ENCODE data around the gene VAV3. TPM values are rescaled to one million over a fixed set of nuclear protein-coding genes. Genes with fewer than 3 reads are reported as not detected.

VAV3 gene
- total RNA-seq, 2 donors from 2014 or later = 18.4 to 21.4 TPM

DNA sequence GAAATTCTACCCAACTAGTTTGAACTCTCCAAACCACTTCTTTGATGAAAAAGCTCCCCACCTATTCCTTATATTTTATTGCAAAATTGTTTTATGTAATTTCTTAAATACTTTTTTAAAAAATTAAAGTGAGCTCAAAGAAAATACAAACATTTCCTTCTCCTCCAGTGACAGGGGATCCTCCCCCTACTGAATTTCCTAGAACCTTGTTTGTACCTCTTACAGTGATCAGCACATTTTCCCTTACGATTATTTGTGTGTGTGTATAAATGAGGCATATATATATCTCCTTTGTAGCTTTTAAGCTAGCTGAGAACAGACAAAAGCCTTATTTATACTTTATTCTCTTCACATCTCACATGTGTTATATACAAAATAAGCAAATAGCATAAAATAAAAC is 44.4 kb downstream of the VAV3 start:
- no peak for DNase-seq
- intact Hi-C loops (cut with DNase I) = no loop called here
- TF ChIP-seq, protein P1, sequence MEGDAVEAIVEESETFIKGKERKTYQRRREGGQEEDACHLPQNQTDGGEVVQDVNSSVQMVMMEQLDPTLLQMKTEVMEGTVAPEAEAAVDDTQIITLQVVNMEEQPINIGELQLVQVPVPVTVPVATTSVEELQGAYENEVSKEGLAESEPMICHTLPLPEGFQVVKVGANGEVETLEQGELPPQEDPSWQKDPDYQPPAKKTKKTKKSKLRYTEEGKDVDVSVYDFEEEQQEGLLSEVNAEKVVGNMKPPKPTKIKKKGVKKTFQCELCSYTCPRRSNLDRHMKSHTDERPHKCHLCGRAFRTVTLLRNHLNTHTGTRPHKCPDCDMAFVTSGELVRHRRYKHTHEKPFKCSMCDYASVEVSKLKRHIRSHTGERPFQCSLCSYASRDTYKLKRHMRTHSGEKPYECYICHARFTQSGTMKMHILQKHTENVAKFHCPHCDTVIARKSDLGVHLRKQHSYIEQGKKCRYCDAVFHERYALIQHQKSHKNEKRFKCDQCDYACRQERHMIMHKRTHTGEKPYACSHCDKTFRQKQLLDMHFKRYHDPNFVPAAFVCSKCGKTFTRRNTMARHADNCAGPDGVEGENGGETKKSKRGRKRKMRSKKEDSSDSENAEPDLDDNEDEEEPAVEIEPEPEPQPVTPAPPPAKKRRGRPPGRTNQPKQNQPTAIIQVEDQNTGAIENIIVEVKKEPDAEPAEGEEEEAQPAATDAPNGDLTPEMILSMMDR (IDR thresholded peaks at IDR 0.05) = no peak
- TF ChIP-seq POLR2A (IDR thresholded peaks at IDR 0.05) = no peak
- ATAC-seq = no peak
- H3K36me3 ChIP-seq (replicated peaks in 1 of 2; ENCODE audit: insufficient read depth in 1 of 2, low read depth in 2 of 2) = no peaks in the 10 kb centered on the region
- no peaks in the 10 kb centered on the region for H3K4me1 ChIP-seq
- H3K4me3 ChIP-seq = no peak overlapping the region
- no peaks in the 10 kb centered on the region for H3K9me3 ChIP-seq
- H3K27me3 ChIP-seq = no peaks in the 10 kb centered on the region
- WGBS, 2 donors = 67% methylated on average over 1 of the region's 1 CpG
- H3K27ac ChIP-seq = no peak overlapping the region

DNA sequence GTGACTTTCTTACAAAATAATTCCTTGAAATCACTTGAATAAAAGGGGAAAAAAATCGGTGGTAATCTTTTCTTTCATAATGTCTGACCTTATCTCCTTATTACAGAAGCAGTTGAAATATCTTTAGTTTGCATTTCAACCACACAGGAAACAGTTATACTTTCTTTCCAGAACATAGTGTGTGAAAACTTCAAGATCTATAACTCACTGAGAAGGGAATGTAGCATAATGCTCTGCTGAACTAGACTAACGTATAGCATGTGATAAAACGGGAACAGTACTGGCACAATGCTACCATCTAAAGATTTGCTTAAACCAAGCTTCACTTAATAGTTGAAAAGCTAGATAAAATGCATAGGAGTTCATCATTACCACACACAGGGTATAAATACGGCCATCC is 45.0 kb downstream of the VAV3 start:
- intact Hi-C loops (cut with DNase I) = no loop called here
- H3K4me3 ChIP-seq = no peak overlapping the region
- TF ChIP-seq, protein P1 (IDR thresholded peaks at IDR 0.05) = no peak
- TF ChIP-seq POLR2A (IDR thresholded peaks at IDR 0.05) = no peak
- ATAC-seq = no peak
- H3K36me3 ChIP-seq (replicated peaks in 1 of 2; ENCODE audit: insufficient read depth in 1 of 2, low read depth in 2 of 2) = no peaks in the 10 kb centered on the region
- no peak overlapping the region for H3K27ac ChIP-seq
- no peaks in the 10 kb centered on the region for H3K27me3 ChIP-seq
- H3K9me3 ChIP-seq = no peaks in the 10 kb centered on the region
- no peaks in the 10 kb centered on the region for H3K4me1 ChIP-seq
- 37 to 48% methylated on average over 4 of the region's 4 CpGs for WGBS, 2 donors
- DNase-seq = no peak

DNA sequence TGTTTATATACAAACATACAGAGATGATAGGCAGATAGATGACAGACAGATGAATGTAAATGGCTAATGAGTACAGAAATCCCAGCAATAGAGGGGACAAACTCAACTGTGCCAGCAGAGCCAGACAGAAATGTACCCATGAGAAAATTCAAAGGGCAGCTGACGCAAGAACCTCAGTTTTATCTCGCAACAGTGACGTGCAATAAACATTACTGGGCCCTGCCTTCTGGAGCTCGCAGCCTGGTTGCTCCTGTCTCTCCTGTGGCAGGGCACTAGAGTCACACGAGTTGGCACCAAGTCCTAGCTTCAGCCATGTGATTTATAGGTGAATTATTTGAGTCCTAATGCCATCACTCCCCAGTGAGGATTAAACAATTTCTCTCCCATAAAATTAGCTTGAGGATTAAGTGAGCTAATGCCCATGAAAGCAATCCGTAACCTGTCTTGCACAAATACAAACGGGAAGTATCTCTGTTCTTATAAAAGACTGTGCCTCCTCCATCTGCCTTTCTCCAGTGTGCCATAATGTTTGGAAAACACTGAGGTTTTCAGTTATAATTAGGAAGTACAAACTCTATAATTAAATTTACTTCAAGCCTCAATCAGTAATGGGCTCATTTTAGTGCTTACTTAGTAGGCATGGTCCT is 50.7 kb downstream of the VAV3 start:
- peak in 1 of 4 donors; percentile 14 for DNase-seq
- 48 to 50% methylated on average over 7 of the region's 7 CpGs for WGBS, 2 donors
- Histone ChIP-seq H3K9me3 (no peaks in the 10 kb centered on the region), H3K4me3 (no peak overlapping the region), H3K4me1 (no peaks in the 10 kb centered on the region), H3K27me3 (no peaks in the 10 kb centered on the region), H3K36me3 (replicated peaks in 1 of 2; ENCODE audit: insufficient read depth in 1 of 2, low read depth in 2 of 2) (no peaks in the 10 kb centered on the region), H3K27ac (no peak overlapping the region)
- intact Hi-C loops (cut with DNase I) = no loop called here
- ATAC-seq = no peak
- TF ChIP-seq POLR2A (IDR thresholded peaks at IDR 0.05) = no peak
- TF ChIP-seq, protein P1 (IDR thresholded peaks at IDR 0.05) = no peak

DNA sequence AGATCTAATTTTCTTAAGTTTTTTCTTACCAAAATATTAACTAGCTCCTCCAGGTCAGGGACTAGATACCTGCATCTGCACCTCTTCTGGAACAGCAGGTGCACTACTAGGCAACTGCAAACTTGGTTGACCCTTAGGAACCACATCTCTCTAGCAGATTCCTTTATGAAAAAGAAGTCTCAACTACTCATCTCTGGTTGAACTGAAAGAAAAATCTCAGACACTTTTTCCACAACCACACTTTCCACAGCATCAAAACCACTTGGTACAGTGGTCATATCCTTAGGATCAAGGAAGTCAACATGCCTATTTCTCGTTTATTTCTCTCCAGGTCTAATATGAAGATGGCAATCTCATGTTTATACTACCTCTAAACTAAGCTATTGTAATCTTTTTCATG is 52.3 kb downstream of the VAV3 start:
- intact Hi-C loops (cut with DNase I) = no loop called here
- Histone ChIP-seq H3K27ac (no peak overlapping the region), H3K4me1 (no peaks in the 10 kb centered on the region), H3K27me3 (no peaks in the 10 kb centered on the region), H3K4me3 (no peak overlapping the region), H3K9me3 (no peaks in the 10 kb centered on the region), H3K36me3 (replicated peaks in 1 of 2; ENCODE audit: insufficient read depth in 1 of 2, low read depth in 2 of 2) (no peaks in the 10 kb centered on the region)
- ATAC-seq = no peak
- no peak for DNase-seq
- TF ChIP-seq POLR2A (IDR thresholded peaks at IDR 0.05) = no peak
- TF ChIP-seq, protein P1 (IDR thresholded peaks at IDR 0.05) = no peak
- WGBS, 2 donors = 50 to 63% methylated on average over 1 of the region's 1 CpG

All from body of pancreas (tissue), 4 donors.